Measurements from ENCODE around the gene IRX4. TPM values are rescaled to one million over a fixed set of nuclear protein-coding genes. Genes with fewer than 3 reads are reported as not detected.

Gene IRX4
- total and polyA plus RNA-seq, 9 of the 15 experiments (the other 6 are each of a cell fraction or from before 2014, with no cell fraction given) = not detected

GRCh38 chr5:1836176-1836890 is 46.4 kb downstream of the IRX4 start:
- POLR2A ChIA-PET = interaction anchor here (0.5 to 0.8 kb wide), 2 partner anchors 12 to 24 kb away, joined by 3 read pairs; no protein-coding TSS in a partner anchor
- Histone ChIP-seq H3K9ac (ENCODE audit: insufficient read depth in 1 of 2, low read depth in 2 of 2, low read length in 2 of 2) (no peak overlapping the region), H3K27ac (ENCODE audit: extremely low read depth, low read depth, low read length) (no peak overlapping the region), H3K4me1 (replicated peaks in 1 of 2; ENCODE audit: control insufficient read depth in 2 of 2, insufficient read depth in 2 of 2, low read length in 2 of 2) (peaks cover 0 to 26% of the 10 kb centered on the region in 2 experiments; a peak in 2 of 5 replicates), H2AFZ (ENCODE audit: low read depth, low read length) (no peak overlapping the region), H3K4me3 (no peak overlapping the region), H3K36me3 (ENCODE audit: control insufficient read depth, insufficient read depth, low read length) (no peaks in the 10 kb centered on the region), H3K79me2 (ENCODE audit: control insufficient read depth, insufficient read depth, low read length) (no peaks in the 10 kb centered on the region), H3K9me1 (ENCODE audit: control insufficient read depth, insufficient read depth, low read length) (no peaks in the 10 kb centered on the region), H3K27me3 (ENCODE audit: control insufficient read depth in 2 of 2, insufficient read depth in 2 of 2, low read length in 2 of 2) (peaks cover 83 to 94% of the 10 kb centered on the region in 2 experiments), H3K9me3 (replicated peaks; ENCODE audit: control insufficient read depth, insufficient read depth, low read depth, low read length) (no peaks in the 10 kb centered on the region), H3K4me2 (ENCODE audit: insufficient read depth, low read length) (no peak overlapping the region), H4K20me1 (replicated peaks; ENCODE audit: control insufficient read depth, insufficient read depth, low read length) (peaks cover 40% of the 10 kb centered on the region)
- no TSS peak for BruUV-seq (replicated peaks)
- DNase-seq (ENCODE audit: extremely low read depth in 1 of 4, low spot score in 3 of 4) (no peak), ATAC-seq (peak; percentile 40), FAIRE-seq (no peak)
- intact Hi-C loops (cut with micrococcal nuclease) = no loop called here
- CTCF ChIA-PET (ENCODE audit: low intra/inter-chr PET ratio) = no interaction called here
- TF ChIP-seq RBM17 (IDR thresholded peaks at IDR 0.05; ENCODE audit: borderline replicate concordance, low read depth, low read length) = no peak
- peak; percentile 43 for TF ChIP-seq CBX2 (IDR thresholded peaks at IDR 0.05; ENCODE audit: insufficient read depth, low read length, poor library complexity, severe bottlenecking)
- in situ Hi-C loops (cut with MboI) = no loop called here
- 3% methylated on average over 23 of the region's 23 CpGs for WGBS (ENCODE audit: insufficient coverage, low coverage, missing lambda C conversion rate)

GRCh38 chr5:1835431-1835830 is 47.3 kb downstream of the IRX4 start:
- ATAC-seq (no peak), DNase-seq (ENCODE audit: extremely low read depth in 1 of 4, low spot score in 3 of 4) (no peak), FAIRE-seq (no peak)
- CTCF ChIA-PET (ENCODE audit: low intra/inter-chr PET ratio) = no interaction called here
- TF ChIP-seq ELK1 (CRISPR knock-in tag; IDR thresholded peaks at IDR 0.05) (no peak), TCF7 (IDR thresholded peaks at IDR 0.05; ENCODE audit: borderline replicate concordance) (no peak), CREB3L1 (IDR thresholded peaks at IDR 0.05; ENCODE audit: borderline replicate concordance, low read depth) (no peak), CBX2 (IDR thresholded peaks at IDR 0.05; ENCODE audit: insufficient read depth, low read length, poor library complexity, severe bottlenecking) (peak; percentile 61)
- BruUV-seq (replicated peaks) = no TSS peak
- Histone ChIP-seq H3K27me3 (ENCODE audit: control insufficient read depth in 2 of 2, insufficient read depth in 2 of 2, low read length in 2 of 2) (peaks cover 74 to 90% of the 10 kb centered on the region in 2 experiments), H3K9me1 (ENCODE audit: control insufficient read depth, insufficient read depth, low read length) (no peaks in the 10 kb centered on the region), H3K36me3 (ENCODE audit: control insufficient read depth, insufficient read depth, low read length) (no peaks in the 10 kb centered on the region), H2AFZ (ENCODE audit: low read depth, low read length) (no peak overlapping the region), H3K9ac (ENCODE audit: insufficient read depth in 1 of 2, low read depth in 2 of 2, low read length in 2 of 2) (no peak overlapping the region), H4K20me1 (replicated peaks; ENCODE audit: control insufficient read depth, insufficient read depth, low read length) (peaks cover 38% of the 10 kb centered on the region), H3K4me2 (ENCODE audit: insufficient read depth, low read length) (no peak overlapping the region), H3K4me1 (replicated peaks in 1 of 2; ENCODE audit: control insufficient read depth in 2 of 2, insufficient read depth in 2 of 2, low read length in 2 of 2) (peaks cover 0 to 17% of the 10 kb centered on the region in 2 experiments; a peak in 1 of 5 replicates), H3K79me2 (ENCODE audit: control insufficient read depth, insufficient read depth, low read length) (no peaks in the 10 kb centered on the region), H3K9me3 (replicated peaks; ENCODE audit: control insufficient read depth, insufficient read depth, low read depth, low read length) (no peaks in the 10 kb centered on the region), H3K4me3 (no peak overlapping the region), H3K27ac (ENCODE audit: extremely low read depth, low read depth, low read length) (no peak overlapping the region)
- POLR2A ChIA-PET = no interaction called here
- intact Hi-C loops (cut with micrococcal nuclease) = no loop called here
- 1% methylated on average over 13 of the region's 13 CpGs for WGBS (ENCODE audit: insufficient coverage, low coverage, missing lambda C conversion rate)
- in situ Hi-C loops (cut with MboI) = no loop called here

All from K562 (cell line).